Neural cell (in vitro differentiated cells): ENCODE results near the gene PRSS53. TPM values are rescaled to one million over a fixed set of nuclear protein-coding genes. Genes with fewer than 3 reads are reported as not detected.

ENCODE experiments used
- H2AFZ ChIP-seq: fragments of 200-600, 300-800 bp; sonication (generic), shearing (Covaris generic); 2 replicates; pipeline ENCODE4 v1.6.0; 2014; ENCODE audit warnings: low read depth, mild to moderate bottlenecking, antibody characterized with exemption, low read length, moderate library complexity
- H3F3A ChIP-seq: fragments of 200-600 bp; shearing (Covaris generic); 2 replicates; pipeline ENCODE4 v1.6.1; 2016; ENCODE audit warnings: mild to moderate bottlenecking, moderate library complexity, mixed read lengths, antibody characterized with exemption, low read length; ENCODE audit not compliant: insufficient read depth, poor library complexity, severe bottlenecking
- H3K27ac ChIP-seq: fragments of 200-600, 300-800 bp; sonication (generic), shearing (Covaris generic); 2 replicates; pipeline ENCODE4 v1.5.1; 2014; ENCODE audit warnings: mild to moderate bottlenecking, low read length, moderate library complexity
- H3K27me3 ChIP-seq: fragments of 300-800, 200-600 bp; sonication (generic), shearing (Covaris generic); 2 replicates; pipeline ENCODE4 v1.6.0; 2014; ENCODE audit warnings: mild to moderate bottlenecking, low read depth, low read length, moderate library complexity; ENCODE audit not compliant: insufficient read depth
- H3K36me3 ChIP-seq: fragments of 300-800, 200-600 bp; sonication (generic), shearing (Covaris generic); 2 replicates; pipeline ENCODE4 v1.5.1; 2014; ENCODE audit warnings: mild to moderate bottlenecking, antibody characterized with exemption, low read length, moderate library complexity; ENCODE audit not compliant: insufficient read depth
- H3K4me2 ChIP-seq: fragments of 300-800, 200-600 bp; sonication (generic), shearing (Covaris generic); 2 replicates; pipeline ENCODE4 v1.6.0; 2014; ENCODE audit warnings: mild to moderate bottlenecking, low read length
- H3K4me3 ChIP-seq: fragments of 300-800, 200-600 bp; sonication (generic), shearing (Covaris generic); 2 replicates; pipeline ENCODE4 v1.5.1; 2014; ENCODE audit warnings: mild to moderate bottlenecking, low read length, moderate library complexity
- H3K79me2 ChIP-seq: fragments of 200-600 bp; shearing (Covaris generic); replicated peaks from 2 replicates; pipeline ENCODE4 v1.6.0; 2014; ENCODE audit warnings: mild to moderate bottlenecking, low read length, moderate library complexity; ENCODE audit not compliant: insufficient read depth
- H3K9ac ChIP-seq: fragments of 300-800, 200-600 bp; sonication (generic), shearing (Covaris generic); 2 replicates; pipeline ENCODE4 v1.6.1; 2016; ENCODE audit warnings: mild to moderate bottlenecking, low read length, mixed read lengths
- H3K9me2 ChIP-seq: fragments of 200-600 bp; shearing (Covaris generic); 2 replicates; pipeline ENCODE4 v1.6.1; 2016; ENCODE audit warnings: mild to moderate bottlenecking, low read length, mixed read lengths; ENCODE audit not compliant: insufficient read depth
- H3K9me3 ChIP-seq: fragments of 200-600, 300-800 bp; sonication (generic), shearing (Covaris generic); 2 replicates; pipeline ENCODE4 v1.6.1; 2016; ENCODE audit warnings: mild to moderate bottlenecking, mixed run types, low read length, moderate library complexity, mixed read lengths
- H4K20me1 ChIP-seq: fragments of 200-600 bp; shearing (Covaris generic); 2 replicates; pipeline ENCODE4 v1.6.1; 2016; ENCODE audit warnings: mild to moderate bottlenecking, mixed run types; ENCODE audit not compliant: insufficient read depth
- EP300 ChIP-seq: fragments of 450-650 bp; conservative IDR thresholded peaks from 2 replicates; pipeline ENCODE4 v1.6.1; 2014; ENCODE audit warnings: antibody characterized with exemption, mild to moderate bottlenecking, moderate library complexity; ENCODE audit not compliant: poor library complexity, severe bottlenecking
- EZH2 ChIP-seq: fragments of 200-600, 300-800 bp; shearing (Covaris generic), sonication (generic); IDR thresholded peaks from 2 replicates; pipeline ENCODE4 v1.6.1; 2014; ENCODE audit warnings: antibody characterized with exemption, low read length, borderline replicate concordance, mild to moderate bottlenecking; ENCODE audit not compliant: insufficient read depth, poor library complexity, severe bottlenecking
- MXI1 ChIP-seq: fragments of 450-650 bp; conservative IDR thresholded peaks from 2 replicates; pipeline ENCODE4 v1.6.1; 2014; ENCODE audit warnings: antibody characterized with exemption, mild to moderate bottlenecking; ENCODE audit not compliant: poor library complexity, severe bottlenecking
- POLR2AphosphoS5 ChIP-seq: IDR thresholded peaks from 2 replicates; pipeline ENCODE4 v1.6.1; 2012
- RAD21 ChIP-seq: fragments of 450-650 bp; conservative IDR thresholded peaks from 2 replicates; pipeline ENCODE4 v1.6.1; 2014; ENCODE audit warnings: antibody characterized with exemption, mild to moderate bottlenecking, moderate library complexity
- SMC3 ChIP-seq: fragments of 450-650 bp; conservative IDR thresholded peaks from 2 replicates; pipeline ENCODE4 v1.6.1; 2014; ENCODE audit warnings: antibody characterized with exemption, mild to moderate bottlenecking, moderate library complexity; ENCODE audit not compliant: poor library complexity
- TAF1 ChIP-seq: IDR thresholded peaks from 2 replicates; pipeline ENCODE4 v1.6.1; 2012; ENCODE audit warnings: low read depth
- polyA plus RNA-seq: library from polyadenylated mRNA; depleted of rRNA; stranded (reverse); fragments of >200 nt; gene quantifications from 2 replicates; pipeline ENCODE4 v1.2.3, GENCODE V29; 2014
- TF ChIP-seq, protein P1 (sequence below): fragments of 450-650 bp; IDR thresholded peaks from 2 replicates; pipeline ENCODE4 v1.5.1; 2014; ENCODE audit warnings: antibody characterized with exemption, mild to moderate bottlenecking, moderate library complexity; ENCODE audit not compliant: poor library complexity, severe bottlenecking
- TF ChIP-seq, protein P2 (sequence below): IDR thresholded peaks from 2 replicates; pipeline ENCODE4 v1.6.1; 2012; ENCODE audit warnings: borderline replicate concordance

PRSS53 gene
- polyA plus RNA-seq, 1 donor from 2014 or later, result 9.3 TPM

DNA sequence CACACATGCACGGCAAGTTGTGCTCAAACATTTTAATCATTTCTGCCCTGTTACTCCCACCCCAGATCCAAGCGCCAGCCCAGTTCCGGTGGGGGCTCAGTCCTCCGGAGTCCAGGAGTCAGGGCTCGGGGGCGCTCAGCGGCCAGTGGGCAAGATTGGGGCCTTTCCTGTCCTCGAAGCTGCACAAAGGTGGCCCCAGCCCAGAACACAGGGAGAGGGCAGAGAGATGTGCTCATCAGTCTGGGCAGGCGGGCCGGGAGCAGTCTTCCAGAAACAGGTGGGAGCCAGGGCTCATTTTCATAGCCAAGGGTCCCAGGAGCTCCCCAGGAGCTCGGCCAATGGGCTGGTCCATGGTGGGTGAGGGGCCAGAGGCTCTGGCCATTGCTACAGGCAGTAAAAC lies 42.7 kb upstream of the PRSS53 start:
- H3K4me2 ChIP-seq, result no peak overlapping the region
- no peaks in the 10 kb centered on the region for H3K9me3 ChIP-seq
- H3K79me2 ChIP-seq, result no peaks in the 10 kb centered on the region
- H3K27ac ChIP-seq, result no peak overlapping the region
- no peak overlapping the region for H3K4me3 ChIP-seq
- H3K9me2 ChIP-seq, result no peaks in the 10 kb centered on the region
- TF ChIP-seq POLR2AphosphoS5, result no peak
- TF ChIP-seq TAF1, result no peak
- no peak for TF ChIP-seq SMC3
- TF ChIP-seq, protein P1, sequence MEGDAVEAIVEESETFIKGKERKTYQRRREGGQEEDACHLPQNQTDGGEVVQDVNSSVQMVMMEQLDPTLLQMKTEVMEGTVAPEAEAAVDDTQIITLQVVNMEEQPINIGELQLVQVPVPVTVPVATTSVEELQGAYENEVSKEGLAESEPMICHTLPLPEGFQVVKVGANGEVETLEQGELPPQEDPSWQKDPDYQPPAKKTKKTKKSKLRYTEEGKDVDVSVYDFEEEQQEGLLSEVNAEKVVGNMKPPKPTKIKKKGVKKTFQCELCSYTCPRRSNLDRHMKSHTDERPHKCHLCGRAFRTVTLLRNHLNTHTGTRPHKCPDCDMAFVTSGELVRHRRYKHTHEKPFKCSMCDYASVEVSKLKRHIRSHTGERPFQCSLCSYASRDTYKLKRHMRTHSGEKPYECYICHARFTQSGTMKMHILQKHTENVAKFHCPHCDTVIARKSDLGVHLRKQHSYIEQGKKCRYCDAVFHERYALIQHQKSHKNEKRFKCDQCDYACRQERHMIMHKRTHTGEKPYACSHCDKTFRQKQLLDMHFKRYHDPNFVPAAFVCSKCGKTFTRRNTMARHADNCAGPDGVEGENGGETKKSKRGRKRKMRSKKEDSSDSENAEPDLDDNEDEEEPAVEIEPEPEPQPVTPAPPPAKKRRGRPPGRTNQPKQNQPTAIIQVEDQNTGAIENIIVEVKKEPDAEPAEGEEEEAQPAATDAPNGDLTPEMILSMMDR, result no peak
- no peak overlapping the region for H3K9ac ChIP-seq
- H2AFZ ChIP-seq, result no peak overlapping the region
- H4K20me1 ChIP-seq, result no peaks in the 10 kb centered on the region
- no peaks in the 10 kb centered on the region for H3F3A ChIP-seq
- no peaks in the 10 kb centered on the region for H3K36me3 ChIP-seq
- H3K27me3 ChIP-seq, result no peaks in the 10 kb centered on the region

DNA sequence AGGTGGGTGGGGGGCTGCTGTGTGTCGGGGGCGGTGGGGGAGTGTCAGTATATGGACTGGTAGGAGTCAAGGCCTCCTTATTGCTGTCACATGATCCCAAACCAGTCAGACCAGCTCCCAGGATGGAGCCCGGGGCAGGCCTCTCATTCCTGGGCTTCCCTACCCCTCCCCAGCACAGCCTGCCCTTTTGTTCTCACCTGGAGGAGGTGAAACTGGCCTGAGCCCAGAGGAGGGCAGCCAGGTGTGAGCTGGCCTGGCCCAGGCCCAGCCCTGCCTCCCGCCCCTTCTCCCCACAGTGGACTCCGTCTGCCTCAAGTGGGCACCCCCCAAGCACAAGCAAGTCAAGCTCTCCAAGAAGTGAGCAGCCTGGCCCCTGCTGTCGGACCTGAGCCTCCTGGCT lies 42.2 kb upstream of the PRSS53 start:
- H3K9me2 ChIP-seq, result no peaks in the 10 kb centered on the region
- no peaks in the 10 kb centered on the region for H3K27me3 ChIP-seq
- no peak overlapping the region for H3K9ac ChIP-seq
- no peak overlapping the region for H3K4me2 ChIP-seq
- no peak overlapping the region for H3K4me3 ChIP-seq
- no peak overlapping the region for H3K27ac ChIP-seq
- no peak overlapping the region for H2AFZ ChIP-seq
- no peaks in the 10 kb centered on the region for H3K36me3 ChIP-seq
- no peaks in the 10 kb centered on the region for H3K9me3 ChIP-seq
- no peaks in the 10 kb centered on the region for H4K20me1 ChIP-seq
- H3F3A ChIP-seq, result no peaks in the 10 kb centered on the region
- no peaks in the 10 kb centered on the region for H3K79me2 ChIP-seq
- TF ChIP-seq EP300 (no peak), MXI1 (no peak), TAF1 (no peak), SMC3 (no peak), EZH2 (no peak), RAD21 (no peak), POLR2AphosphoS5 (no peak)
- TF ChIP-seq, protein P2, sequence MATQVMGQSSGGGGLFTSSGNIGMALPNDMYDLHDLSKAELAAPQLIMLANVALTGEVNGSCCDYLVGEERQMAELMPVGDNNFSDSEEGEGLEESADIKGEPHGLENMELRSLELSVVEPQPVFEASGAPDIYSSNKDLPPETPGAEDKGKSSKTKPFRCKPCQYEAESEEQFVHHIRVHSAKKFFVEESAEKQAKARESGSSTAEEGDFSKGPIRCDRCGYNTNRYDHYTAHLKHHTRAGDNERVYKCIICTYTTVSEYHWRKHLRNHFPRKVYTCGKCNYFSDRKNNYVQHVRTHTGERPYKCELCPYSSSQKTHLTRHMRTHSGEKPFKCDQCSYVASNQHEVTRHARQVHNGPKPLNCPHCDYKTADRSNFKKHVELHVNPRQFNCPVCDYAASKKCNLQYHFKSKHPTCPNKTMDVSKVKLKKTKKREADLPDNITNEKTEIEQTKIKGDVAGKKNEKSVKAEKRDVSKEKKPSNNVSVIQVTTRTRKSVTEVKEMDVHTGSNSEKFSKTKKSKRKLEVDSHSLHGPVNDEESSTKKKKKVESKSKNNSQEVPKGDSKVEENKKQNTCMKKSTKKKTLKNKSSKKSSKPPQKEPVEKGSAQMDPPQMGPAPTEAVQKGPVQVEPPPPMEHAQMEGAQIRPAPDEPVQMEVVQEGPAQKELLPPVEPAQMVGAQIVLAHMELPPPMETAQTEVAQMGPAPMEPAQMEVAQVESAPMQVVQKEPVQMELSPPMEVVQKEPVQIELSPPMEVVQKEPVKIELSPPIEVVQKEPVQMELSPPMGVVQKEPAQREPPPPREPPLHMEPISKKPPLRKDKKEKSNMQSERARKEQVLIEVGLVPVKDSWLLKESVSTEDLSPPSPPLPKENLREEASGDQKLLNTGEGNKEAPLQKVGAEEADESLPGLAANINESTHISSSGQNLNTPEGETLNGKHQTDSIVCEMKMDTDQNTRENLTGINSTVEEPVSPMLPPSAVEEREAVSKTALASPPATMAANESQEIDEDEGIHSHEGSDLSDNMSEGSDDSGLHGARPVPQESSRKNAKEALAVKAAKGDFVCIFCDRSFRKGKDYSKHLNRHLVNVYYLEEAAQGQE, result no peak
- TF ChIP-seq, protein P1, result no peak
